HG03025 (cell line): ENCODE data around the gene IGF1.

Source experiments
- ATAC-seq: cut with Tn5 transposase; IDR thresholded peaks from one replicate; pipeline ENCODE4 v1.9.1; 2021; ENCODE audit warnings: mild to moderate bottlenecking, moderate library complexity; ENCODE audit not compliant: unreplicated experiment, low FRiP score

Gene IGF1

DNA sequence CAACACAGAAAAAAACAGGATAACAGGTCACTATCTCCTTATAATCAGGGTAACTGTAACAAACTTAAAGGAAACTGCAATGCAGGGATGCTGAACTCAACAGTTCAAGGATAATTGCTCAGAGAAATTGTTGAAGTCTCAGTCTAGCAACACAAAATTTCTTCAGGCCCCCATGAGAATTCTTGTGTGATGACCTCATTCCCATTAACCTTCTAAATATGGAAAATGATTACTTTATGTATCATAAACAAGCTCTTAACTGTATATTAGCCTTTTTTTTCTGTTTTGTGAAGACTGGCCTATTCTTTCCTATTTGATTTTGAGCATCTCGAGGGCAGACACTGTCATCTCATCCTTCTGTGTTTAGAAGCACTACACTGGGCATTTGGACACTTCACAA lies 47.1 kb downstream of the IGF1 start:
- ATAC-seq: no peak

DNA sequence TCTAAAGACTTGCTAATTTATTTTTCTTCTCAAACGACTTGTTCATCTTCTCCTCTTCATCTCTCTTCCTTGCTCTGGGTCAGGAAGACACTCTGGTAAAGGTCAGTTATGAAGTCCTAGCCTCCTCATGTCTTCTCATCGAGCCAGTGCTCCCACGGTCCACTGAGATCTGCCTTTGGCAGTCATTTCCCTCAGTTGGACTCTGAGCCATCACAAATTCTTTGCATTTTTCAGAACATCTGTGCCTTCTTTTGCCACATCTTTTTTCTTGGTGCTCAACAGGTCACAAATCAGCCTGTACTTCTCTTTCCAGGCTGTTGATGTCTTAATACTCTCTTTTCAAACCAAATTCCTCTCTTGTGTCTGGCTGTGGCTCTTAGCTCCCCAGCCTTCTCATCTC lies 49.7 kb downstream of the IGF1 start:
- no peak for ATAC-seq

DNA sequence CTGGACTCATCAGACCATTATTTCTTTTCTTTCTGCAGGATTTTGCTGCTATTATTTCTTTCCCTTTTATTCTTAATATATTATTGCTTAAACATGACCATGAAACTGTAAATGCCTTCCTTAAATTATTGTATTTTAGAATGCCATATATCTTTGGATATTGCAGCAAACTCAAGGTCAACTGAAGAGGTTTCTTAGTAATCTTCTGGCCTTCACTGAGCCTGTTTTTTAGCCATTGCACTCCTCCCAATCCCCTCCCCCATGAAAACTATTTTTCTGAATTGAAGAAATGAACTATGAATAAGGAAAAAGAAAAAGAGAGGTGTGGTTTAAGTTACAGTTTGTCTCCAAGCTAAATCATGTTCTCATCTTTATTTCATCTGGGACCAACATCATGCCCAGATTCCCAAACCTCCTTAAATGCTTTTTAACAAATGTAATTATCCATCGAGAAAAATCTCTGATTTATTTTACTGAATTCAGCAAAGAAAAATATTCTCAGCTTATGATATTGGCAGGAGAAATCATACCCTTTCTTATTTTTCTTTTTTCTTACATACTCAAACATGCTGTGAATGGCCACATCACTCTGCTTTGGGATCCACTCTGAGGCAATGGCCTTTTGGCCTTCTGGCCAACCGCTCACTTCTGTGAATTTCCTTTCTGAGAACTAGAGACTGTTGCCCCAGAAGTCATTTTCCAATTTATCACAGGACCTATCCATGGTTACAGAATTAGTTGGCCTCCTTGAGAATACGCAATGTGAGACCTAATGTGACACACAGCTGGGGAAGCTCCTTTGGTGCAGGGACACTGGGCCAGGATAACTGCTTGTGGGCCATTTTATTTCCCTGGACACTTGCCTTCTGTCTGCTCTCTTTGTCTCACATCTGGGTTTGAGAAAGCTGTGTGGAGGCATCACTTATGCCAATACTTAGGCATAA lies 50.9 kb downstream of the IGF1 start:
- no peak for ATAC-seq

DNA sequence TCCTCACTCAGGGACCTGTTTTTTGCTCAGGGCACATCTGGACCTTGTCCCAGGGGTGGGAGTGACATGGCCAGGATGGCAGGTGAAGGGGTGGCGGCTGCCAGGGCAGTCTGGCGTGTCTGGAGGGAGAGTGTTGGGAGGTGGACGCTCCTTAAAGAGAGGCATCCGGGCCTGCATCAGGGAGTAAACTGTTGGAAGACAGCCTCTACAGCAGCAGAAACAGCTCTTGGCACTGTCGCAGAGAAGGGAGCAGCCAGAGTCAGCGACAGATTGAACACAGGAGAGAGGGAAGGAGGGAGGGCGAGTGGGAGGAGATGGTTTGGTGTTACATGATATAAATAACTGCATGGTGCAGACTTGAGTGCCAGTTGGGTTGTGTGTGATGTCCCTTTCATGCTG lies 52.8 kb downstream of the IGF1 start:
- ATAC-seq: no peak

DNA sequence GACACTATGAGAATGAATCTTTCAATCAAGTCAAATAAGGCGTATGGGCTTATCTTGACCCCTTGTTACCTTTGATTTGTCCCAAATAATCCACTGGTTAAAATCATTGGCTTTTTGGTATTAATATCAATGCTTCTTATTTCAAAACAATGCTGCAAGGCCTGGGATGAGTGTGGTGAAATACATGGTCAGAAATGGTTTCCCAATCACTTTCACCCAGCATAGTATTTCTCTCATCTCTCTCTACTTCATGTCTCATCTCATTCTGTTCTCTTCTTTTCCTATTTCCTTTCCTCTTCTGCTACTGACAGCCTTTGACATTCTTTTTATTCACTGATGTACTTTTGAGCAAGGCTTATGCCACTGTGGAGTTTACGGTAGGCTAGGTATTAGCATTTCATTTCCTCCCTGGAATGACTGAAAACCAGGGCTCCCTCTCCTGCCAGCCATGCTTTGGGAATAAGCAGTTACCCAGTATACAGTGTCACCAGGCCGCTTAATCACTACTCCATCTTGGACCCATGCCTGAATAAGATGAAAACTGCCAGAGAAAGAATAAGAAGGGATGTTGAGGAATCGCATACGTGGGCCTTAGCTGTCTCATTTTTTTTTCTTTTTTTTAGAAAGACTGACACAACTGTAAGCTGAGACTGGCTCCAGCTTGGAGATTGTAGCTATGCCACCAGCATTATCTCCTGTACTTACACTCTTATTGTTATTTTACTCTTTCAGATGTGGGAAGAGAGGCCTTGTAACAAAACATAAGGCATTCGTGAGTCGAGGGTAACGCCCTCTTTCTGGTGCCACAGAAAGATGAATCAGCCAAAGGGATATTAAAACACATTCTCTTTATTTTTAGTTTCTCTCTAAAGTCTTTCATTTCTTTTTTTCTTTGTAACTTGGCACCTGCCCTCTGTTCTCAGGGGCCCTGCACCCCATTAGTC lies 53.5 kb downstream of the IGF1 start:
- no peak for ATAC-seq

DNA sequence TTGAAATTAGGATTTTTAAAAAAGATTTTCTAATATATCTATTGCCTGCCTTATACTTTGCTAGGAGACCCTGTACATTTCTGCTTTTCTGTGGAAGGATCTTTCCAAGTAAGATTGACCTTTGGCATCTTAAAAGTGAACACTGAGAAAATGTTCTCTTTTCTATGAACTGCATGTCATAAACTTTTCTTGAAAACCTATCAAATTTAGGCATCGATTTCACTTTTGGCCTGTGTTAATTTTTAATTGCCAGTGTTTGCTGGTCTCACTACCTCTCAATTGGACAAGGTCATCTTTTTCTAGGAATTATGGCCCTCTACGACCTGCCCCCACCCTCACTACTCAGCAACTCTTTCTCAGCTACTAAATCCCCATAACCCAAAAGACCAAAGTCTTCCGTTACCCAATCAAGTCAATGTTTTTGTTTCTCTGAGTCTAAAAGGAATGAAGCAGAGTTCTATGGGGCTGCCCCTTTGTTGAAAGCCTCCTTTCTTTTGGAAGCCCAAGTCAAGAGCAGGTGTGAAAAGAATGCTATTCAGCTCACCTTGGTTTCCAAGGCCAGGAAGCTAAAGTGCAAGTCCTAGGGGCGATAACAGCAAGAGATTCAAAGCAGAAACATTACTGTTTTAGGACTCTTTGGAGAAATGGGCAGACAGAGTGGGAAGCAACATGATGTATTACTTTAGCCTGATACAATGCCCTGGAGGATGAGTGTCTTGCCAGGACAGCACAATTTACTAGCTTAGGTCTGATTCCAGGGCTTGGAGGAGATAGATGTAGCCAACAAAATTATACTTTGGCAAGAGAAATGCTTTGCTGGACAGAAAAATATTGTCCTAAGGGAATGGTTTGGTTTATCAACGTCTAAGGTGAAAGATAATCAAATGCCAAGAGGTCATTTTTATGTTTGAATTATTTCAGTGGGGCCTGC lies 55.0 kb downstream of the IGF1 start:
- no peak for ATAC-seq

DNA sequence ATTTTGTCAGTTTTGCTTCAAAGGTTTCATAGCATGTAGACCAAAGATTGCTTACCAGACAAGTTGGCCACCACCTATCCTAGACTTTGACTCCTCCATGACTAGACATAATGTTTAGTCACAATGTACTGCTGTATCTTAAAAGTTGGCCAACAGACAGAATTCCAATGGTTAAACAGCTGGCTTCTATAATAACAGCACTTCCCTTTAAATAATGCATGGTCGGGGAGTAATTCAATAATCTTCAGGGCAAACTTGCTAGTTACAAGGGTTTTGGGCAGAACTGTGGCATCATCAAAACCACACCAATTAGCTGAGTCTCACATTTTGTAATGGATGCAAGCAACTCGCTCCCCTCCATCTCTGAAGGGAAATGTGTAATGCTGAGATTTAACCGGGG lies 56.9 kb downstream of the IGF1 start:
- no peak for ATAC-seq

DNA sequence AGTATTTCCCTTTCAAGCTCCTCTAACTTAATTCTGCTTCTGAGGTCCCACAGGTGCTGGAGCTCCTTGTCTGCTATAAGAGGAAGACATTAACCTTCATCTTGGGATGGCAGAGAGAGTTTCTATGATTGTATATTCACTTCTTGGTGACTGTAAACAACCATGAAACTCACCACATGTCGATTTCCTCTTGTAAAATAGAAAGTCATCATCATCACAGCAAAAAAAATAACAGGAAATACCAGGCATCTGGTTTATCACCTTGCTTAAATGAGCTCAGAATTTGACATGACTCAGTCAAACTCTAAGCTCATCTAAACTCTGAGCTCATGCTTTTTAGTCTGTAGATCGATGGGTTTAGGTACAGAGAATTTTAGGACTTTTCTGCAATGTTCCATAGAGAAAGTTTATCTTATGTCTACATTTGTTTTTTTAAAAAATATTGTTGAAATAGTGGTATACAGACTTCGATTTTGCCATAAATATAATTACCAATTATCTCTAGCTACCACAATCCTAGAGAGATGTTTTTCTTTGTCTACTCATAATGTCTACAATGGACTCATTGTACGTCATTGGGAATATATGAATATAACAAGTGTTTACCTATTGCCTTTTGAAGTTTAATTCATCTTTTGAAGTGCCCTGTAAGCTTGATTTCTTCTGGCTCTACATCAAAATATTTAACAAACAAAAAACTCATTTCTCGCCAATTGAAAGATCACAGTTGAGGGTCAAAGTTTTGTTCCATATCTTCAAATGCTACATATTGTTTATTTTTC lies 58.4 kb downstream of the IGF1 start:
- ATAC-seq: no peak

DNA sequence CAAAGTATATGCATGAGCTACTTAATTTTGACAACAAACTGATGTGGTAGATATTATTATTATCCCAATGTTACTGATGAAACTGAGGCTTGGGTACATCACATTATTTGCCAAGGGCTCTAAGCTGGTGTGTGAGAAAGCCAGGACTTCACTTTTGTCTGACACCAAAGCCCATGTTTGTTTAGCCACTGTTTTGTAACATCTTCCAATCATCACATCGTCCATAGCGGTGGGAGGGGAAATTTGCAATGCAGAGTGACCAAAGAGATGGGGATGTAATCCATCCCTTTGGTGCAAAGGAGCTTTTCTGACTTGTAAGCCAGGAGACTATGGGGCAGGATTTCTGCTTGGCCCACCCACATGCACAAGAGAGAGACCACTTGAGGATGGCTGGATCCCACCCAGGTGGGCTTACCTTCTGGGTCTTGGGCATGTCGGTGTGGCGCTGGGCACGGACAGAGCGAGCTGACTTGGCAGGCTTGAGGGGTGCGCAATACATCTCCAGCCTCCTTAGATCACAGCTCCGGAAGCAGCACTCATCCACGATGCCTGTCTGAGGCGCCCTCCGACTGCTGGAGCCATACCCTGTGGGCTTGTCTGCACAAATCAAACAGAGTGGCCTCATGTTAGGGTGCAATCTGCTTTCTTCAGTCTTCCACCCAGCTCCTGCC lies 61.1 kb downstream of the IGF1 start:
- no peak for ATAC-seq

DNA sequence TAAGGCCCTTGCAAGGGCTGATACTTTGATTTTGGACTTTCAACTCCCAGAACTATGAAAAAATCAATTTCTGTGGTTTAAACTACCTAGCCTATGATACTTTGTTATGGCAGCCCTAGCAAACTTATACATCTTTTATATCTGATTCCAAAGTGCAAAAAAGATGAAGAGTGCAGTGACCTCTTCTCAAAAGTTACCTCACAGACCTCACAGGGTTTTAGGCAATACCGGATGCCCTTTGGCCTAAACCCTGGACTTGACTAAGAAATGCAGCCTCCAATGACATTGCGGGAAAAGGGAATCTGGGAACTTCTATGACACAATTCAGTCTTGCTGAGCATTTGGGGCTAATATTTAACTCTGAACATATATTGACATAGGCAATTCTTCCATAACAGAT lies 63.3 kb downstream of the IGF1 start:
- ATAC-seq: no peak

DNA sequence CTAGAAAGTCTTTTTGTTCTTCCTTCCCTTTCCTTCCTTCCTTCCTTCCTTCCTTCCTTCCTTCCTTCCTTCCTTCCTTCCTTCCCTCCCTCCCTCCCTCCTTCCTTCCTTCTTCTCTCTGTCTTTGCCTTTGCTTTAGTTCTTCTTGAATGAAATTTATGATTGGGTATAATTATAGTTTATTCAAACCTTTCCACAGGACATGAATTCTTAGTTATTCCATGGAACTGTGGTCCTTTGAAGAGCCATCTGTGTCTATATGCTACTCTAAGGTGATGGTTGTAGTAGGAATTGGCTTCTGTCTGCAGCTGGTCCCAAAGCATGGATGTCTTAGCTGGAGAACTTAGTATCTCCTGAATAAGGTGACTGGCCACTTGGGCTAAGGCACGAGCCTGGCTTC lies 64.8 kb downstream of the IGF1 start:
- no peak for ATAC-seq

DNA sequence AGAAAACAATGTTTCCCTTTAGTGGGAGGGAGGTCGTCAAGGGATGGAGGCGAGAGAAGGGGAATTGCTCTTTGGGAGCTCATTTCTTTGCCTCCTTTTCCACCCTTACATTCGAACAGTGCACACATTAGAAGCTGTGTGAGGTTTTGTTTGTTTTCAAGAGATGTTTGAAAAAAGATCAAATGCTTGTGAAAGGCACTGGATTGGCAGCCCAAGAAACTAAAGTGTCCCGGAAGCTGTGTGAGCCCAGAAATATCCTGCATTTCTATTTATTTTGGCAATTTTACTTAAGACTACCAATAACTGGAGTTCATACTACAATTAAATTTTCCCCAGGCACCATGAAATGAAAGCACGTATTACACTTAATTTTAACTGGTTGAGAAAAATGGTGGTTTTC lies 67.0 kb downstream of the IGF1 start:
- ATAC-seq: no peak

DNA sequence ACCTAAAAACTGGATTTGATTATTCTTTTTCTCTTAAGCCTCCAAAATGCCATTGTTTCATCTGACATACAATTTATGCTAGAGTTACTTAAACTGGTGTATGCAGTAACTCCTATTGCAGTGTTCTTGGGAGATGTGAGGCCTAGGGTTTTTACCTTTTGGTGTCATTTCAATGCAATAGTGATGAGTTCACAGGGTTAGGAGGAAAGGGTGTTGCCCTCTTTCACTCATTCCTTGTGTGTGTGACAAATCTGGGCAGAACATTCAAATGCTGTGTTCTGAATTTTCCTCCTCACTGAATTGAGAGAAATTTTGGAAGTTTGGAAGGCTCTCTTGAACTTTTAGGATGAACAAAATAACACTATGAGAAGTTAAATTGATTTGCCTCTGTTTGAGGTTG lies 69.9 kb downstream of the IGF1 start:
- no peak for ATAC-seq

DNA sequence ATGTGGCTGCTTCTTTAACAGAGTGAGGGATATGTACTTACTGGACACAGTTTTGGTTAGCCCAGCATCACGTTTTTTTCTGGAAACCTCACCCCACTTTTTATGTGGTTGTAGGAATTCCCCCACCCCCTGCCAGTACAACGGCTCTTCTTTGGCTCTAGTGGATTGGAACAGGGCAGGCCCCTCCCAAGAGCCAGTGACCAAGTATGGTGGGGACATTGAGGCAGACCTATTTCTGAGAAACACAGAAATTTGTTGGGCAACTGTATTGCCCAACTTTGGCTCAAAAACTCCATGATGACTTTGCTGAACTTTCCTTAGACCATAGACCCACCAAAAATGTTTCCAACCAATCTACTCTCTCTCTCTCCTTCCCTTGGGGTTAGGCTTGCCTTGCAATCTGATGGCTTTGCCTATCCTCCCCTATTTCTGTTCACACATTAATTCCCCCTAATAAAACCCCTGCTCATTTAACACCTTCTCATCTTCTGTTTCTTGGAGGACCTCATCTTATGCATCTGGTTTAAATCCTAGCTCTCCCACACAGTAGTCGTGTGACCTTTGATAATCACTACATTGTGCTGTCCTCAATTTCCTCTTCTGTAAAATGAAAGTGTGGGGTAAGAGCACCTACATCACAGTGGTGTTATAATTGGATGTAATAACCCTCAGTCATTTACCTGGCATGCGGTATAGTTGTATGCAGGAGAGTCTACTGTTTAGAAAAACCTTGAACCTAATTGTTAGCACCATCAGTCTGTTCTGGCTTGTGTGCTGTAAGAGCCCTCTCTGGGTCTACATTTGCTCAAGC lies 71.7 kb downstream of the IGF1 start:
- ATAC-seq: no peak

DNA sequence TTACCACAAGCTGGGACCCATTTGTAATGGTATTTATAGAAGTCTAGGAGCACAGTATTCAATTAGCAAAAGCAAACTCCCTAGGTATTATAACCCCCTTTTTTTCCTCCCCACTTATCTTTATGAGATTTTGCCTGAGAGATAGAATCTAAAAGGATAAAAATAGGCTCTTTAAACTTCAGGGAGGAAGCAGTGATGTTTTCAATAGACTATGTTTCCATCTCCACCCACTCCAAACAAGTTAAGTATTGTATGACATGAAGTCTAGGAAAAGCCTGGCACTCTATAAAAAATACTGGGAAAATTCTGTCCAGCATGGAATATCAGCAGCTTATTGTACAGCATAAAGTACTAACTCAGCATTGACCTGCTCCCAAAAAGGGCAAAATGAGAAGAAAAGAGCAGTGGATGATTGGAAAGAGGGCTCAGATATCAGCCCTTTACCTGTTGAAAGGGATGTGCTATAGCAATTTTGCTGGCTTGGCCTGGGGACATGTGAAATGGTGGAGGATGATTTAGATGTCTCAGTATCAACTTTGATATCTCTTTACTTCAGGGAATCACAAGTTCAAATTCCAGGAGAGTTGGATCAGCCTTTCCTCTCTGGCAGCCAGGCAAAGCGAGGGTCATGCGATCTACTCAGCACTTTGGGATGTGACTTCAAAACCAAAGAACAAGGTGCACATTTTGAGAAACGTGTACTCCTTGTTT lies 72.4 kb downstream of the IGF1 start:
- ATAC-seq: no peak

DNA sequence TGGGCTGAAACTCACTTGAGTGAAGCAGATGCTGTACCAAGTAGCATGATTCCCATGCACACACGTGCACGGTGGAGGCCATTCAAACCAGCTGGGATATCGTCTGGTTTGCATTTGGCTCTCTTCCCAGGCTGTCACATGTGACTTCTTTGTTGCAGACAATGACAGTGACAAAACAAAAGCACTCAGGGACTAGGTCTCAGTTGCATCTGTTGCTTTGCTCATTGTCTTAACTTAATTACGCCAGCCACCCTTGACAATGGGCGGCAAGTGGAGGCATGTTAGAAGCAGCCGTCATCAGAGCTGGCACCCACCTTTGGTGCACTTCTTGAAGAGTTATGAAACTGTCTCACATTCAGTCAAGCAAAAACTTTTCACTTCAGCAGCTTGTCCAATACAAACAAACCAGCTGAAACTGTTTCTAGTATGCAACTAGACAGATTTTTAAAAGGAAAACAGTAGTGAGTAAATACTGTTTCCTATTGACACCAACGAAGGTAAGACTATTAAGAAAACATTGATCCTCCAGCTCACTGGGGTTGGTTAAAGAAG lies 74.3 kb downstream of the IGF1 start:
- ATAC-seq: no peak

DNA sequence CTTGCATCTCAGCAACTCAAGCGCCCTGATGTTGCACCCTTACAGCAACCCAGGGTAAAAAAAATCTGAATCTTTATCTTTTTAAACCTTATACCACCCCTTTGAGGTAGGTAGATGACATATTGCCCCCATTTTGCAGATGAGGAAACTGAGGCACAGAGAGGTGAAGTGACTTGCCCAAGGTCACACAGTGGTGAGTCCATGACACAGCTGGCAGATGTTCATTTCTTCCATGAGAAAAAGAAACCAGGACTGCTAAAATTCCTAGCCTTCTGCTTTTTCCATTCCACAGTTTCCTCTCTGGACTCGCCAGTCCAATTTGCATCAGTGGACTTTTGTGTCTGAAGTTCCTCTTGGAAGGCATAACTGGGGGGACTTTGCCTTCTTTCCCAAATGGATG lies 79.3 kb downstream of the IGF1 start:
- no peak for ATAC-seq
